Immature natural killer cell (primary cell): Measurements from ENCODE around the gene ZNF248. TPM values are rescaled to one million over a fixed set of nuclear protein-coding genes. Genes with fewer than 3 reads are reported as not detected.
"Not testable (repeated sequence)": the region's sequence is repeated elsewhere in the genome, so short reads cannot be mapped to it uniquely, and the experiment has no call there.

Experiments
- DNase-seq, 3 donors: peaks; one replicate each; pipeline ENCODE4 v3.0.0; 2022; ENCODE audit warnings: mixed read lengths in 1 of 3
- H3K27ac Mint-ChIP-seq, 6 donors: one replicate each; pipeline ENCODE4 v1.8.0; 2020; ENCODE audit warnings: mixed read lengths in 6 of 6, mild to moderate bottlenecking in 5 of 6, inconsistent platforms in 4 of 6, moderate library complexity in 3 of 6
- H3K27me3 Mint-ChIP-seq, 3 donors: one replicate each; pipeline ENCODE4 v1.8.0; 2020 to 2021; ENCODE audit warnings: low read depth in 3 of 3, mild to moderate bottlenecking in 3 of 3, mixed read lengths in 3 of 3, moderate library complexity in 3 of 3, inconsistent platforms in 1 of 3
- H3K36me3 Mint-ChIP-seq, 3 donors: one replicate each; pipeline ENCODE4 v1.8.0; 2020; ENCODE audit warnings: mixed read lengths in 3 of 3, inconsistent platforms in 2 of 3, mild to moderate bottlenecking in 2 of 3
- H3K4me1 Mint-ChIP-seq, 2 donors: one replicate each; pipeline ENCODE4 v1.8.0; 2020; ENCODE audit warnings: inconsistent platforms in 2 of 2, mild to moderate bottlenecking in 2 of 2, mixed read lengths in 2 of 2, moderate library complexity in 1 of 2
- H3K4me3 Mint-ChIP-seq, 5 donors: one replicate each; pipeline ENCODE4 v1.8.0; 2020; ENCODE audit warnings: mild to moderate bottlenecking in 5 of 5, mixed read lengths in 5 of 5, inconsistent platforms in 3 of 5, moderate library complexity in 3 of 5
- H3K9me3 Mint-ChIP-seq, 6 donors: one replicate each; pipeline ENCODE4 v1.8.0; 2020; ENCODE audit warnings: mild to moderate bottlenecking in 6 of 6, mixed read lengths in 6 of 6, inconsistent platforms in 4 of 6, moderate library complexity in 3 of 6
- polyA plus RNA-seq, 3 donors: library from polyadenylated mRNA; unstranded; fragments of 300-500 nt; fragmentation: Illumina TruSeq; gene quantifications; one replicate each; pipeline ENCODE4 v1.2.3, GENCODE V29; 2021

The ZNF248 gene
- polyA plus RNA-seq, 3 donors from 2014 or later: 0.53 to 4.4 (median 2.7) TPM

DNA sequence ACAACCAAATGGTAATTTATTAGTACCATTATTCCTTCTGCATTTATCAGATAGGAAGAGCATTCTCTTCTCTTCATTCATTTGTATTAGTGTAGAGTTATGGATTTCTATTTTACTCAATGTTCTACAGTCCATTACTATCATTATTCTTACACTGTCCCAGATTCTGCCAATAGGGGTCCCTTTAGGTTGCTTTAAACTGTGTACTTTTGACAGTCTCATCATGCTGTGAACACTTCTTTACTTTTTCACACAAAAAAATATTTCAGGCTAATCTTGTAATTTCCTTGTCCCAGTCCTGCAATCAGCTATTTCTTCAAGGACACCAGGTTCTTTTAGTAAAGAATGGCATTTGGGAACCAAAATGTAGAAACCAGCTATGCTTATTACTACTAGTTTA lies 99.3 kb downstream of the ZNF248 start:
- Mint-ChIP-seq H3K9me3 (peaks cover 20 to 68% (median 36%) of the 10 kb centered on the region in 6 donors), H3K4me3 (no peak overlapping the region)

DNA sequence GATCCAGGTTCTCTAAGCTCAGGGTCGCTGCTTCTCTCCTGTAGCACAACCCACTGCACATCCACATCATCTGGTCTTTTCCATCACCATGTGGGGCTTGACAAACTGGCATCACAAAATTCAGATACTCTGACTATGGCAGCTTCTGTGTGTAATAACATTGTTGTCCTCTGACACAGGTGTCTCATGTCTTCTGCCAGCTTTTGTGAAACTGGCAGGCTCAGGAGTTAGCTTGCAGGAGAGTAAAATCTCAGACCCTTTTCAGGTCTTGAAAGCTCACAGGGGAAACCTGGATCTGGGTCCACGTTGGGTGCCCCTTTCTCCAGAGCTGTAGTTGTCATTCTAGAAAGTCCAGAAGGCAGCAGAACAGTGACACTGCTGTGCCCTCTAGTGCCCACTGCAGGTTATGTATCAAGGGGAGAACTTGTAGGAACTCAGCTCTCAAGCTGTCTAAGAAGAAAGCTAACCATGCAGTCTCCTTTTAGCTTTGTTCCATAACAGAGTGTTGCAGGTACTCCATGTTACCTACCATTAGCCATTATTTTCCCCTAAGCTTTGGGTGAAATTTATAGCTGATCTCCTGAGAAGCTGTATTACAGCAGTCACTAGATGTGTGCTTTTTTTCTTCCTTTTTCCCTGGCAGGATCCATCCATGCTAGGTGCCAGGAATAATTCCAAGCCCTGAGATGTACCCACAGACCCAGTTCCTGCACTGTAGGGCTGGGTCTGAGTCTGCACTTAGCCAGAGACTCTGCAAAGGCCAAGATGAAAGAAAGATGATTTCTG lies 102.7 kb downstream of the ZNF248 start:
- H3K4me3 Mint-ChIP-seq: no peak overlapping the region

More for the DNA sequence above, 99.3 kb downstream of the ZNF248 start:
- Mint-ChIP-seq H3K36me3 (peaks cover 3 to 13% (median 11%) of the 10 kb centered on the region in 3 donors), H3K27ac (no peak overlapping the region), H3K4me1 (no peaks in the 10 kb centered on the region), H3K27me3 (peaks cover 0 to 6% (median 3%) of the 10 kb centered on the region in 3 donors)
- no peak for DNase-seq

DNA sequence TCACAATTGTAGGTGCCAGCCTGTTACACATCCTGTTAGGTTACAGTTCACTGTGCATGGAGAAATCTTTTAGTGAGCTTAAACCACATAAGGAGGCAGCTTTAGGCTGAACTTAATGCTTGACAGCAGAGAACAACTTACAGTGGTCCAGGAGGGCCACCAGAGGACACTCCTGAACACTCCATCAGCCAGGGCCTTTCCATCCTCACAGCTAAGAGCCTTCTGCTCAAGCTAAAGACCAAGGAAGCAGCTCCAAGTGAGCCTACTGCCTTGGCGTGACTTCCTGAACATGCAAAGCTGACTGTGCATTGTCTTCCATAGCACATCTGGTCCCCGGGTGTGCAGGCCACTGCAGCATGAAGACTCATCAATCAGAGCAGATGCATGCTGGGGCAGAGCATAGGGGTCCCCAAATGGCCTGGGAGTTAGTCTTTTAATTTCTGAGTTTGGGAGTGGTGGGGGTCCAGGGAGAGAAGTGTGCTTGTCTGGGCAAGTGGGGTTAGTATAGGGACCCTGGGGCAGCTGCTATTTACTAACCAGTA lies 105.0 kb downstream of the ZNF248 start:
- Mint-ChIP-seq H3K9me3 (peaks cover 11 to 52% (median 20%) of the 10 kb centered on the region in 6 donors), H3K4me1 (no peaks in the 10 kb centered on the region), H3K27ac (no peak overlapping the region), H3K36me3 (peaks cover 0 to 7% (median 0%) of the 10 kb centered on the region in 3 donors), H3K27me3 (peaks cover 2 to 3% (median 2%) of the 10 kb centered on the region in 3 donors), H3K4me3 (no peak overlapping the region)
- DNase-seq: no peak

More for the DNA sequence above, 102.7 kb downstream of the ZNF248 start:
- Mint-ChIP-seq H3K27me3 (peaks cover 0 to 3% (median 2%) of the 10 kb centered on the region in 3 donors), H3K4me1 (no peaks in the 10 kb centered on the region), H3K36me3 (peaks cover 0 to 8% (median 7%) of the 10 kb centered on the region in 3 donors), H3K9me3 (peaks cover 19 to 53% (median 23%) of the 10 kb centered on the region in 6 donors), H3K27ac (no peak overlapping the region)
- no peak for DNase-seq

DNA sequence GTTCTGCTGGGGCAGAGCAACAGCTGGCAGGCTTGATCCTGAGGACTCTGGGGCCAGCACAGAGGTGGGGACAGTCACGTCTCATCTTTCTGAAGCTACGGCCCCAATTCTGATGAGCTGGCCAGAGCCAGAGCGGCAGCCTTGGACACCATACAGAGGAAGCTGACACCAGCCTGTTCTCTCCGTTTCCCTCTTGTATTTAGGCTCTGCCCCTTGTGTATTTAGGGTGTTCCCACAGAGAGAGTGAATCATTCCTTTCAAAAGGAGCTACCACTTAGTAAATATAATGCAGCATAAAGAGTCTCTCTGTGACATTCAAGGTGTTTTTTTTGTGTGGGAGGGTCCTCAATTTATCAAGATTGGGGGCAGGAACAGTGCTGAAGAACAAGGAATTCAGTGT lies 109.2 kb downstream of the ZNF248 start:
- Mint-ChIP-seq H3K36me3 (no peaks in the 10 kb centered on the region), H3K4me1 (no peaks in the 10 kb centered on the region), H3K27ac (no peak overlapping the region), H3K27me3 (peaks cover 0 to 2% (median 1%) of the 10 kb centered on the region in 3 donors), H3K9me3 (peaks cover 7 to 49% (median 18%) of the 10 kb centered on the region in 6 donors), H3K4me3 (no peak overlapping the region)
- no peak for DNase-seq

DNA sequence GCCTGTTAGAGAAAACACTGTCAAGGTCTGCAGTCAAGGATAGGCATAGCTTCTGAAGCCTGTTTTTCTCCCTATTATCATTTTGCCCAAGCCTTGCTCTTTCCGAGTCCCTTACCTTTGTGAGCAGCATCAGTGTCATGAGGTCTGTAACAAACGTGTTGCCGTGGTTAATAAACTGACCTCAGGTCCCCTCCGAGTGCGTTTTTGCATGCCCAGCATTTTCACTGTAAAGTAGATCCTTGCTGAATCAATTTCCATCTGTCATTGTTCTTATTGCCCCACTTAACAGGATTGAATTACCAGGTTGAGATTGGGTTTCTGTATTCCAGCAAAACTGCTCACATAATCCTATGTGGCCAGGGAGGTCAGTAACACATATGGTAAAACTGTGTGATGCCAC lies 110.3 kb downstream of the ZNF248 start:
- peaks cover 0 to 2% (median 1%) of the 10 kb centered on the region in 3 donors for H3K27me3 Mint-ChIP-seq
- peaks cover 6 to 48% (median 21%) of the 10 kb centered on the region in 6 donors for H3K9me3 Mint-ChIP-seq
- no peaks in the 10 kb centered on the region for H3K4me1 Mint-ChIP-seq
- no peaks in the 10 kb centered on the region for H3K36me3 Mint-ChIP-seq
- no peak overlapping the region for H3K4me3 Mint-ChIP-seq
- DNase-seq: no peak
- H3K27ac Mint-ChIP-seq: no peak overlapping the region

DNA sequence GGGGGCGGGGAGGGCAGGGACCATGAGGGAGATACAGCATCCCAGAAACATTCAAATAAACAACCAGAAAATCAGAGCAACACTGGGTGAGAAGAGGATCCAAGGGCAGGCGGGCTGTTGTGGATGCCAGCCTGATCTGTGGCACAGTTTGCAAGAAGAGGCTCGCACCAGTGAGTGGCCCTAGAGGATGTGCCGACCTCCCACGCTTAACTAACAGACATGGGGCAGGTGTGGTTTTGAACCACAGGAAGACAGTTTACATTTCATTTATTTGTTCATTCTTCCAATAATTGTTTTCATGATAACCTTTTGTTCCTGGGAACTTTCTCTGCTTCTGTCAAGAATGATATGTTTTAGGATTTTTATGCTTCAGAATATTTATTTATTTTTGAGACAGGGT lies 115.6 kb downstream of the ZNF248 start:
- peaks cover 0 to 3% (median 0%) of the 10 kb centered on the region in 3 donors for H3K27me3 Mint-ChIP-seq
- no peak for DNase-seq
- no peaks in the 10 kb centered on the region for H3K4me1 Mint-ChIP-seq
- H3K36me3 Mint-ChIP-seq: no peaks in the 10 kb centered on the region
- H3K27ac Mint-ChIP-seq: no peak overlapping the region
- H3K4me3 Mint-ChIP-seq: no peak overlapping the region
- peaks cover 8 to 32% (median 23%) of the 10 kb centered on the region in 6 donors for H3K9me3 Mint-ChIP-seq

DNA sequence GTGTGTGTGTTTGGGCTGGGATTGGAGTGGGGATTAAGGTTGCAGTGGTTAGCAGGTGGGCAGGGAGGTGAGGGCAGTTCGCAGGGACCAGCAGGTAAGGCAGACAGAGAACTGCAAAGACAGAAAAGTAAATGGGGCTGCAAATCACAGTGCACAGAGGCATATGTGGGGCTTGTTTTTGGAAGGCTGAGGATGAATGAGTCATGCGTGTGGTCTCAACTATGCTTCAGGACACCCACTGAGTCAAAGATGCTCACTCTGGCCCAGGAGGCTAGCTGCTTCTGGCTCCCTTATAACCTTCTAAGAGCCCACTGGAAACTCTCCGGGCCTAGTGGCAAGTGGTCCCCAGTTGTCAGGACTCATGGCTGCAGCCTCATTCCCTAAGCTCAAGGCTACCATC lies 118.2 kb downstream of the ZNF248 start:
- no peak overlapping the region for H3K4me3 Mint-ChIP-seq
- peaks cover 0 to 3% (median 0%) of the 10 kb centered on the region in 3 donors for H3K36me3 Mint-ChIP-seq
- no peak overlapping the region for H3K27ac Mint-ChIP-seq
- DNase-seq: no peak
- H3K9me3 Mint-ChIP-seq: peaks cover 5 to 36% (median 22%) of the 10 kb centered on the region in 6 donors
- no peaks in the 10 kb centered on the region for H3K4me1 Mint-ChIP-seq
- peaks cover 0 to 2% (median 0%) of the 10 kb centered on the region in 3 donors for H3K27me3 Mint-ChIP-seq

DNA sequence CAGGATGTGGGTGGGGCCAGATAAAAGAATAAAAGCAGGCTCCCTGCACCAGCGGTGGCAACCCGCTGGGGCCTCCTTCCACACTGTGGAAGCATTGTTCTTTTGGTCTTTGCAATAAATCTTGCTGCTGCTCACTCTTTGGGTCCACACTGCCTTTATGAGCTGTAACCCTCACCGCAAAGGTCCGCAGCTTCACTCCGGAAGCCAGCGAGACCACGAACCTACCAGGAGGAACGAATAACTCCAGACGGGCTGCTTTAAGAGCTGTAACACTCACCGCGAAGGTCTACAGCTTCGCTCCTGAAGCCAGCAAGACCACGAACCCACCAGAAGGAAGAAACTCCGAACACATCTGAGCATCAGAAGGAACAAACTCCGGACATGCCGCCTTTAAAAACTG lies 119.2 kb downstream of the ZNF248 start:
- not testable (repeated sequence) for H3K36me3 Mint-ChIP-seq, DNase-seq, H3K27me3 Mint-ChIP-seq

DNA sequence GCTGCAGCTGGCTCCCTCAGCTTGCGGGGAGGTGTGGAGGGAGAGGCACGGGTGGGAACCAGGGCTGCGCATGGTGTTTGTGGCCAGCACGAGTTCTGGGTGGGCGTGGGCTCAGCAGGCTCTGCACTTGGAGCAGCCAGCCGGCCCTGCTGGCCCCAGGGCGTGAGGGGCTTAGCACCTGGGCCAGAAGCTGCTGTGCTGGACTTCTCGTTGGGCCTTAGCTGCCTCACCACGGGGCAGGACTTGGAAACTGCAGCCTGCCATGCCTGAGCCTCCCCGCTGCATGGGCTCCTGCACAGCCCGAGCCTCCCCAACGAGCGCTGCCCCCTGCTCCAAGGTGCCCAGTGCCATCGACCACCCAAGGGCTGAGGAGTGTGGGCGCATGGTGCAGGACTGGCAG lies 120.1 kb downstream of the ZNF248 start:
- no peak for DNase-seq
- Mint-ChIP-seq H3K4me1 (no peaks in the 10 kb centered on the region), H3K36me3 (peaks cover 0 to 5% (median 0%) of the 10 kb centered on the region in 3 donors), H3K27ac (no peak overlapping the region), H3K4me3 (no peak overlapping the region), H3K9me3 (peaks cover 5 to 36% (median 21%) of the 10 kb centered on the region in 6 donors), H3K27me3 (peaks cover 0 to 2% (median 0%) of the 10 kb centered on the region in 3 donors)

More for the DNA sequence above, 119.2 kb downstream of the ZNF248 start:
- peaks cover 5 to 40% (median 23%) of the 10 kb centered on the region in 6 donors for H3K9me3 Mint-ChIP-seq
- not testable (repeated sequence) for H3K4me1 Mint-ChIP-seq, H3K4me3 Mint-ChIP-seq, H3K27ac Mint-ChIP-seq

DNA sequence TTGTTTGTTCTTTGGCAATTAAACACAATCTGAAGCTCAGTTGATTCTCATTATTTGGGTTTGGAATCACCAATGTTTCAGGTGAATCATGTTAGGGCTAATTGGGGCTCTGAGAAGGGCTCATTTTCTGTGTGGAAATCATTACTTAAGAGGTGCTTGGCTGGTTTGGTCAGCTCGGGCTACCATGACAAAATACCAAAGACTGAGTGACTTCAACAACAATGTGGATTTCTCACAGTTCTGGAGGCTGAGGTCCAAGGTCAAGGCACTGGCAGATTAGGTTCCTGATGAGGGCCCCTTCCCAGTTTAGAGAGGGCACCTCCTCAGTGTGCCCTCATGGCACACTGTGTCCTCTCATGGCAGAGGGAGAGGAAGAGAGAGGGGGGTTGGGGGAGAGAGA lies 121.3 kb downstream of the ZNF248 start:
- H3K4me1 Mint-ChIP-seq: no peaks in the 10 kb centered on the region
- peaks cover 0 to 2% (median under 1%) of the 10 kb centered on the region in 3 donors for H3K27me3 Mint-ChIP-seq
- no peak overlapping the region for H3K27ac Mint-ChIP-seq
- no peak overlapping the region for H3K4me3 Mint-ChIP-seq
- DNase-seq: no peak
- H3K9me3 Mint-ChIP-seq: peaks cover 6 to 36% (median 24%) of the 10 kb centered on the region in 6 donors
- peaks cover 0 to 5% (median 0%) of the 10 kb centered on the region in 3 donors for H3K36me3 Mint-ChIP-seq

DNA sequence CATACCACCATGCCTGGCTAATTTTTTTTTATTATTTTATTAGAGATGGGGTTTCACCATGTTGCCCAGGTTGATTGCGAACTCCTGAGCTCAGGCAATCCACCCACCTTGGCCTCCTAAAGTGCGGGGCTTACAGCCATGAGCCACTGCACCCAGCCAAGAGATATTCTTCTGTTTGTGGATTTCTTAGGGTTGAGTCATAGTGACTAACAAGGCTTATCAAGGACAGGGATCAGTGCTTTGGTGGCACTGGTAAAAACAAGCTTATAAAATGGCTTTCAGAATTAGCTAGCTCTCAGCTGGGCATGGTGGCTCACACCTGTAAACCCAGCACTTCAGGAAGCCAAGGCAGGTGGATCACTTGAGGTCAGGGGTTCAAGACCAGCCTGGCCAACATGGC lies 122.4 kb downstream of the ZNF248 start:
- peaks cover 6 to 34% (median 25%) of the 10 kb centered on the region in 6 donors for H3K9me3 Mint-ChIP-seq
- H3K4me1 Mint-ChIP-seq: no peaks in the 10 kb centered on the region
- DNase-seq: no peak
- H3K36me3 Mint-ChIP-seq: peaks cover 0 to 5% (median 0%) of the 10 kb centered on the region in 3 donors
- no peak overlapping the region for H3K4me3 Mint-ChIP-seq
- peaks cover 0 to 2% (median 0%) of the 10 kb centered on the region in 3 donors for H3K27me3 Mint-ChIP-seq
- no peak overlapping the region for H3K27ac Mint-ChIP-seq
